GM21390 (cell line): ENCODE data around the gene SEMA3C.
A peak's percentile ranks its signal among the peaks of the same experiment; 100 is the strongest.

Source experiments
- ATAC-seq: cut with Tn5 transposase; IDR thresholded peaks from one replicate; pipeline ENCODE4 v1.9.1; 2021; ENCODE audit not compliant: unreplicated experiment

Gene SEMA3C

GRCh38 chr7:80707318-80707717, 211.5 kb downstream of the SEMA3C start:
- ATAC-seq = no peak

- no peak for ATAC-seq
Measured at GRCh38 chr7:80705130-80705781, 213.6 kb downstream of the SEMA3C start.

DNA sequence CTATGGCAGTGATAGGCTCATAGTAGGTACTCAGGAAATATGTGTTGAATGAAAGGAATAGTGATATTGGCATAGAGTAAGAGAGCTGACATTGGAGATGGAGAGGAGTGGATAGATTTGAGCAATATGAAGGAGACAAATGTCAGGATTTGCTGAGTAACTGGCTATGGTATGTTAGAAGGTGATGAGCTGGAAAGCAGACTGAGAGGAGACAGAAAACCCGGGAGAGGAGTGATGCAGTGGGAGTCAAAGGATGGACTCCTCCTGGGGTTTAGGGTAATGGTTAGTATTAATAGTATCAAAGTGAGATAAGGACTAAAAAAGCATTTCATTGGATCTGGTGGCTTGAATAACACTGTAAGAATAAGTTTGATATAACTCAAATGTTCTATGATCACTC, 215.6 kb downstream of the SEMA3C start:
- ATAC-seq = no peak

DNA sequence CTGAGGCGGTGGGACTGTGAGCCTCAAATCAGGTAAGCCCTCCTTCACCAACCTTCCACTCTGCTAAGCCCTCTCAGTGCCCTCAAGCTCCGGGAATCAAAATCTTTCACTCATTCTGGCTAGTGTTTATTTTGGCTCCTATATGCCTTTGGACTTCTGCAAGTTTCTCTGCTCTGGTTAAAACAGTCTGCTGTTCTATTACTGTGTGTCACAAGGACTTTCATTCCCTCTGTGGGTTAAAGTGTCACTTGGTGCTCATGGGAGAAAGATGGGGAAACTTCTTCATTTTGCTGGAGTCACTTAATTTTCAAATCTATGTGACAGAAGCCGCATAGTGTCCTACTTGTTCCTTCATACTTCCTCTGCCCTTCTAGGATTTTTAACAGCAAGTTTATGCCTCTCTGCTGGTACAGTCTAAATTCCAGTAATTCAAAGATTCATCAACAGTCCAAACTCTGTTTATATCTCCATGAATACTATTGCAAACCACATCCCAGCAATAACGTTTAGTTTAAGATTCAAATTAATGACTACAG, 219.1 kb downstream of the SEMA3C start:
- no peak for ATAC-seq

DNA sequence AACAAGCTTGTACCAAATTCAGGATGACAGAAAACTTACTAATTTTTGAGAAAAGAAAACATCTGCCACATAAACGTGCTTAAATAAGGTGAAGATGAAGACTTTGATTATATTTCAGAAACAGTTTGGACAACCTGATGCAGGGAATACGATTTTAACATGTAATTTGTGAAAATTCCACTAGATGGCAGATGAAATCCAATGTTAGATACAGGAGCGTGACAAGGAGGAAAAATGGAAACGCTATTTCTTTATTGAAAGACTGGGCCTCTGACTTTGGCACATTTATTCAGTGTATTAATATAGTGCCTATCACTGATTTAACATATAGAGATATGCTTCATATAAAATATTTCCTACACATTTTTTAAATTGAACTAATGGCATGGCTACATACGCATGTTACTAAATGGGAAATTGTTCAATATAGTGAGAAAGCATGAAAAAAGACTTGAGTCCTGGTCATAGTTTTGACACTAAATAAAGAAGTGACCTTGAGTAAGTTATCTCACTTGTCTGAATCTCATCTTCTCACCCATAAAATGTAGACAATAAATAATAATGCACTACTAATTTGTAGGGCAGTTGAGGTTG, 219.7 kb downstream of the SEMA3C start:
- peak; percentile 78 for ATAC-seq
